ENCODE results near the gene APOL3. TPM values are rescaled to one million over a fixed set of nuclear protein-coding genes. Genes with fewer than 3 reads are reported as not detected.
A peak's percentile ranks its signal among the peaks of the same experiment; 100 is the strongest.

Gene APOL3
- total and polyA plus RNA-seq, 2 of the 13 experiments (the other 11 are each of a cell fraction or from before 2014, with no cell fraction given): 3.8 to 5.4 TPM

DNA sequence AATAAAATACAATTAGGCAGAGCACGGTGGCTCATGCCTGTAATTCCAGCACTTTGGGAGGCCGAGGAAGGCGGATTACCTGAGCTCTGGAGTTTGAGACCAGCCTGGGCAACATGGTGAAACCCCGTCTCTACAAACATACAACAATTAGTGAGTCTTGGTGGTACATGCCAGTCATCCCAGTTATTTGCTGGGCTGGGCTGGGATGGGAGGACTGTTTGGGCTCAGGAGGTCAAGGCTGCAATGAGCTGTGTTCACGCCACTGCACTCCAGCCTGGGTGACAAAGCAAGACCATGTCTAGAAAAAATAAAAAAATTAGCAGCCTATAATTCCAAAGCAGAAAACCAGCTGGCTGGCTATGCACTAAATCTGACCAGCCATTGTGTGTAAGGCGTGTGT is 35.1 kb downstream of the APOL3 start (continued):
- TF ChIP-seq, protein P1, sequence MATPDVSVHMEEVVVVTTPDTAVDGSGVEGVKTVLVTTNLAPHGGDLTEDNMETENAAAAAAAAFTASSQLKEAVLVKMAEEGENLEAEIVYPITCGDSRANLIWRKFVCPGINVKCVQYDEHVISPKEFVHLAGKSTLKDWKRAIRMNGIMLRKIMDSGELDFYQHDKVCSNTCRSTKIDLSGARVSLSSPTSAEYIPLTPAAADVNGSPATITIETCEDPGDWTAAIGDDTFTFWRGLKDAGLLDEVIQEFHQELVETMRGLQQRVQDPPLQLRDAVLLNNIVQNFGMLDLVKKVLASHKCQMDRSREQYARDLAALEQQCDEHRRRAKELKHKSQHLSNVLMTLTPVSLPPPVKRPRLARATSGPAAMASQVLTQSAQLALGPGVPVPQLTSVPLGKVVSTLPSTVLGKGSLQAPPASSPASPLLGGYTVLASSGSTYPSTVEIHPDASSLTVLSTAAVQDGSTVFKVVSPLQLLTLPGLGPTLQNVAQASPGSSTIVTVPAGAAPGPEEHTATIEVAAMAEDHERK (CRISPR knock-in tag; IDR thresholded peaks at IDR 0.05; ENCODE audit: low read depth): no peak
- TF ChIP-seq, protein P2, sequence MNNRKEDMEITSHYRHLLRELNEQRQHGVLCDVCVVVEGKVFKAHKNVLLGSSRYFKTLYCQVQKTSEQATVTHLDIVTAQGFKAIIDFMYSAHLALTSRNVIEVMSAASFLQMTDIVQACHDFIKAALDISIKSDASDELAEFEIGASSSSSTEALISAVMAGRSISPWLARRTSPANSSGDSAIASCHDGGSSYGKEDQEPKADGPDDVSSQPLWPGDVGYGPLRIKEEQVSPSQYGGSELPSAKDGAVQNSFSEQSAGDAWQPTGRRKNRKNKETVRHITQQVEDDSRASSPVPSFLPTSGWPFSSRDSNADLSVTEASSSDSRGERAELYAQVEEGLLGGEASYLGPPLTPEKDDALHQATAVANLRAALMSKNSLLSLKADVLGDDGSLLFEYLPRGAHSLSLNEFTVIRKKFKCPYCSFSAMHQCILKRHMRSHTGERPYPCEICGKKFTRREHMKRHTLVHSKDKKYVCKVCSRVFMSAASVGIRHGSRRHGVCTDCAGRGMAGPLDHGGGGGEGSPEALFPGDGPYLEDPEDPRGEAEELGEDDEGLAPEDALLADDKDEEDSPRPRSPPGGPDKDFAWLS (CRISPR knock-in tag; IDR thresholded peaks at IDR 0.05; ENCODE audit: borderline replicate concordance): no peak
- TF ChIP-seq GATAD2A (CRISPR knock-in tag; IDR thresholded peaks at IDR 0.05) (0 out of 2 replicates have a peak, but pooled peaks have one; percentile 24), ZNF205 (CRISPR knock-in tag; IDR thresholded peaks at IDR 0.05) (no peak), NRL (CRISPR knock-in tag; IDR thresholded peaks at IDR 0.05; ENCODE audit: borderline replicate concordance) (no peak), HMG20A (CRISPR knock-in tag; IDR thresholded peaks at IDR 0.05; ENCODE audit: borderline replicate concordance) (peak; percentile 39; the same call in 1 of the 2 replicates), RFX5 (IDR thresholded peaks at IDR 0.05; ENCODE audit: low read depth, low read length) (no peak), PAWR (CRISPR knock-in tag; IDR thresholded peaks at IDR 0.05; ENCODE audit: borderline replicate concordance) (no peak), AGO1 (IDR thresholded peaks at IDR 0.05; ENCODE audit: low read depth, low read length, poor library complexity, severe bottlenecking) (no peak), ZNF441 (CRISPR knock-in tag; IDR thresholded peaks at IDR 0.05; ENCODE audit: borderline replicate concordance) (no peak)
- TF ChIP-seq, protein P3, sequence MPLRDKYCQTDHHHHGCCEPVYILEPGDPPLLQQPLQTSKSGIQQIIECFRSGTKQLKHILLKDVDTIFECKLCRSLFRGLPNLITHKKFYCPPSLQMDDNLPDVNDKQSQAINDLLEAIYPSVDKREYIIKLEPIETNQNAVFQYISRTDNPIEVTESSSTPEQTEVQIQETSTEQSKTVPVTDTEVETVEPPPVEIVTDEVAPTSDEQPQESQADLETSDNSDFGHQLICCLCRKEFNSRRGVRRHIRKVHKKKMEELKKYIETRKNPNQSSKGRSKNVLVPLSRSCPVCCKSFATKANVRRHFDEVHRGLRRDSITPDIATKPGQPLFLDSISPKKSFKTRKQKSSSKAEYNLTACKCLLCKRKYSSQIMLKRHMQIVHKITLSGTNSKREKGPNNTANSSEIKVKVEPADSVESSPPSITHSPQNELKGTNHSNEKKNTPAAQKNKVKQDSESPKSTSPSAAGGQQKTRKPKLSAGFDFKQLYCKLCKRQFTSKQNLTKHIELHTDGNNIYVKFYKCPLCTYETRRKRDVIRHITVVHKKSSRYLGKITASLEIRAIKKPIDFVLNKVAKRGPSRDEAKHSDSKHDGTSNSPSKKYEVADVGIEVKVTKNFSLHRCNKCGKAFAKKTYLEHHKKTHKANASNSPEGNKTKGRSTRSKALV (CRISPR knock-in tag; IDR thresholded peaks at IDR 0.05): no peak
- TF ChIP-seq, protein P4, sequence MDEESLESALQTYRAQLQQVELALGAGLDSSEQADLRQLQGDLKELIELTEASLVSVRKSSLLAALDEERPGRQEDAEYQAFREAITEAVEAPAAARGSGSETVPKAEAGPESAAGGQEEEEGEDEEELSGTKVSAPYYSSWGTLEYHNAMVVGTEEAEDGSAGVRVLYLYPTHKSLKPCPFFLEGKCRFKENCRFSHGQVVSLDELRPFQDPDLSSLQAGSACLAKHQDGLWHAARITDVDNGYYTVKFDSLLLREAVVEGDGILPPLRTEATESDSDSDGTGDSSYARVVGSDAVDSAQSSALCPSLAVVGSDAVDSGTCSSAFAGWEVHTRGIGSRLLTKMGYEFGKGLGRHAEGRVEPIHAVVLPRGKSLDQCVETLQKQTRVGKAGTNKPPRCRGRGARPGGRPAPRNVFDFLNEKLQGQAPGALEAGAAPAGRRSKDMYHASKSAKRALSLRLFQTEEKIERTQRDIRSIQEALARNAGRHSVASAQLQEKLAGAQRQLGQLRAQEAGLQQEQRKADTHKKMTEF (CRISPR knock-in tag; IDR thresholded peaks at IDR 0.05): no peak
- TF ChIP-seq, protein P5, sequence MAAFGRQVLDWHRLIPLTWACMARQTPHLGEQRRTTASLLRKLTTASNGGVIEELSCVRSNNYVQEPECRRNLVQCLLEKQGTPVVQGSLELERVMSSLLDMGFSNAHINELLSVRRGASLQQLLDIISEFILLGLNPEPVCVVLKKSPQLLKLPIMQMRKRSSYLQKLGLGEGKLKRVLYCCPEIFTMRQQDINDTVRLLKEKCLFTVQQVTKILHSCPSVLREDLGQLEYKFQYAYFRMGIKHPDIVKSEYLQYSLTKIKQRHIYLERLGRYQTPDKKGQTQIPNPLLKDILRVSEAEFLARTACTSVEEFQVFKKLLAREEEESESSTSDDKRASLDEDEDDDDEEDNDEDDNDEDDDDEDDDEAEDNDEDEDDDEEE (CRISPR knock-in tag; IDR thresholded peaks at IDR 0.05): no peak

All from HepG2 (cell line).